Thyroid gland (tissue), 4 donors: ENCODE data around the gene JPH2.

Experiments used
- POLR2A ChIP-seq, 2 donors: fragments of 450-650 bp; IDR thresholded peaks; one replicate each; pipeline ENCODE4 v1.6.1; 2017; ENCODE audit warnings: antibody characterized with exemption in 2 of 2, mild to moderate bottlenecking in 2 of 2, moderate library complexity in 1 of 2
- TF ChIP-seq, protein P1 (sequence below), 6 experiments: fragments of 200-600 bp in 3 of 6; fragments of 450-650 bp in 3 of 6; sonication (generic) in 3 of 6; IDR thresholded peaks; one replicate each; pipeline ENCODE4 v1.5.1; 2016 to 2019; ENCODE audit warnings: antibody characterized with exemption in 6 of 6, mild to moderate bottlenecking in 2 of 6, inconsistent platforms in 1 of 6, moderate library complexity in 1 of 6

DNA sequence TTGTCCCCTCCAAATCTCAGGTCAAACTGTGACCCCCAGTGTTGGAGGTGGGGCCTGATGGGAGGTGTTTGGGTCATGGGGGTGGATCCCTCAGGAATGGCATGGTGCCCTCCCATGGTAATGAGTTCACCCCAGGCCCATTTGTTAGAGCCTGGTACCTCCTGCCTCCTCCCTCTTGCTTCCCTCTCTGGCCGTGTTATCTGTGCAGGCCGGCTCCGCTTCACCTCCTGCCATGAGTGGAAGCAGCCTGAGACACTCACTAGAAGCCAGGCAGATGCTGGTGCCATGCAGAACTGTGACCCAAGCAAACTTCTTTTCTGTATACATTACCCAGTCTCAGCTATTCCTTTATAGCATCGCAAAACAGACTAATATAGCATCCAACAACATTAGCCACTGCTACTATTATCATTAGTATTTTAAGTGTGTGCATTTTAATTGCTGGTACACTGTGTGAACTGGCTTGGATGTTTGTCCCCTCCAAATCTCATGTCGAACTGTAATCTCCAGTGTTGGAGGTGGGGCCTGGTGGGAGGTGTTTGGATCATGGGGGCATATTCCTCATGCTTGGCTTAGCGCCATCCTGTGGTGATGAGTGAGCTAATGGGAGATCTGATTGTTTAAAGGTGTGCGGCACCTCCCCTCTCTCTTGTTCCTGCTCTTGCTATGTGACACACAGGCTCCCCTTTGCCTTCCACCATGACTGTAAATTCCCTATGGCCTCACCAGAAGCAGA lies 35.8 kb upstream of the JPH2 start:
- TF ChIP-seq, protein P1, sequence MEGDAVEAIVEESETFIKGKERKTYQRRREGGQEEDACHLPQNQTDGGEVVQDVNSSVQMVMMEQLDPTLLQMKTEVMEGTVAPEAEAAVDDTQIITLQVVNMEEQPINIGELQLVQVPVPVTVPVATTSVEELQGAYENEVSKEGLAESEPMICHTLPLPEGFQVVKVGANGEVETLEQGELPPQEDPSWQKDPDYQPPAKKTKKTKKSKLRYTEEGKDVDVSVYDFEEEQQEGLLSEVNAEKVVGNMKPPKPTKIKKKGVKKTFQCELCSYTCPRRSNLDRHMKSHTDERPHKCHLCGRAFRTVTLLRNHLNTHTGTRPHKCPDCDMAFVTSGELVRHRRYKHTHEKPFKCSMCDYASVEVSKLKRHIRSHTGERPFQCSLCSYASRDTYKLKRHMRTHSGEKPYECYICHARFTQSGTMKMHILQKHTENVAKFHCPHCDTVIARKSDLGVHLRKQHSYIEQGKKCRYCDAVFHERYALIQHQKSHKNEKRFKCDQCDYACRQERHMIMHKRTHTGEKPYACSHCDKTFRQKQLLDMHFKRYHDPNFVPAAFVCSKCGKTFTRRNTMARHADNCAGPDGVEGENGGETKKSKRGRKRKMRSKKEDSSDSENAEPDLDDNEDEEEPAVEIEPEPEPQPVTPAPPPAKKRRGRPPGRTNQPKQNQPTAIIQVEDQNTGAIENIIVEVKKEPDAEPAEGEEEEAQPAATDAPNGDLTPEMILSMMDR (IDR thresholded peaks at IDR 0.05), result no peak
- no peak for TF ChIP-seq POLR2A (IDR thresholded peaks at IDR 0.05)
